HG03469 (cell line): ENCODE results near the gene KRT73.

Experiments used
- ATAC-seq: cut with Tn5 transposase; IDR thresholded peaks from one replicate; pipeline ENCODE4 v1.9.1; 2021; ENCODE audit warnings: mild to moderate bottlenecking, moderate library complexity, moderate number of reproducible peaks; ENCODE audit not compliant: unreplicated experiment

The KRT73 gene

DNA sequence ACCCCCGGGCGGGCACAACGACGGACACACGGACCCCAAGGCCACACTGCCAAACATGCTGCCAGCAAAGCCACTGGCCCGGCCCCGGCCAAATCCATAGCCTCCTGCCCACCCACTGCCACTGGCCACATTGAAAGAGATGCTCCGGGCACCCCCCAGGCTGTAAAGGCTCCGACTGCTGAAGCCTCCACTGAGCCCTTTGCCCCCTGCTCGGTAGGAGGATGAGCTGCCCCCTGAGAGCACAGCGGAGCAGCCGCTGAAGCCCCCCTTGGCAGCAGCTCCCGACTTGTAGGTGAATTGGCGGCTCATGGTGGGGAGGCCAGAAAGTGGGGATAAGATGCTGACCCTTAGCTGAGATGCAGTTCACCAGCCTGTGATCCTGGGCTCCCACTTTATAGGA lies at the start of gene KRT73:
KRT73 (minus strand) TSS at position 344 of the 400 bp plus-strand sequence; CDS start at position 309, 35 bp downstream.
- ATAC-seq: no peak

DNA sequence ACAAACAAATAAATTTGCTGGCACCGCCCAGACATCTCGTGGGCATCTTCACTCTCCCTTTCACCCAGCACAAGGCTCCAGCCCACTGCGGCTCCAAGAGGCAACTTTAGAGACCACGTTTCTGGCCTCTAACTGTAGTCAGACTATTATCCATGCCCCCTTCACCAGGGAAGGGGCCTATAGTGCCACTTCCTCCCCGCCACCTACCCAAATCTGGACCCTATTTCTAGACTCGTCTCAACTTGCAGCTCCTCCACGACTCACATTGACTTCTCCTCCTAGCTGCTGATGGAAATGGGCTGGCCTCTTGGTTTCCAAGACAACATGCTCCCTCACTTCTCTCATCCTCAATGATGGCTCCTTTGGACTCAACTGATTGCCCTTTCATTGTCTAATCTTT lies 49.6 kb upstream of the KRT73 start:
- no peak for ATAC-seq

DNA sequence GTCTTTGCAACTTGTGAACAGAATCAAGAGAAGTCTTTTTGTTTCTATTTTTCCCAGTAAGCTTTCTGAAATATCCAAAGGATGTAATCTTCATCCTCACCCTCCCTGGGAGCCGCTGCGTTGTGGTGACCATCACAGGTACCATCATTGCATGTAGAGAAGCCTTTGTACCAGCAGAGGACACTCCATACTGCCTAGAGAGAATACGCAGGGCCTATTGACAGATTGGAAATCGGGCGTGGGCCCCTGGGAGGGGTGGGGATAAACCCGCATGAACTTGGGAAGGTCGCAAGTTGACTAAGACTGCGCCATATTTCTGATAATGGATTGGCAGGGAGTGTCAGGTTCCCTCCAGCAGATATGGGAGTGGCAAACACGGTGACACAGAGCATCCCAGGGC lies 49.1 kb upstream of the KRT73 start:
- no peak for ATAC-seq

DNA sequence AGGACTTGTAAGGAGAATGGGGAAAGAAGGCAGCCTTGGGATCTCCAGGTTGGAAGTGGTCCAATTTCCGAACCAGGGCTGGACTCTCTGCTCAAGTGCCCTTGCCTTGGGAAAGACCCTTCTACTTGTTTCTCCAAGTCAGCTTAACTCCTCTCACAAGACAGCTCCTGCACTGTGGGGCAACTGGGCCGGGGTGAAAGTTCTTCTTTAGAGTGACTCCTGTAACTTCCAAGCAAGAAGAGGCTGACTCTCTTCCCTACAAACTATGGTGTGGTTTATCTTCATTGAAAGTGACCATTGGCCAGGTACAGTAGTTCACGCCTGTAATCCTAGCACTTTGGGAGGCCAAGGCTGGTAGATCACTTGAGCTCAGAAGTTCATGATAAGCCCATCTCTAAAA lies 48.1 kb upstream of the KRT73 start:
- no peak for ATAC-seq

DNA sequence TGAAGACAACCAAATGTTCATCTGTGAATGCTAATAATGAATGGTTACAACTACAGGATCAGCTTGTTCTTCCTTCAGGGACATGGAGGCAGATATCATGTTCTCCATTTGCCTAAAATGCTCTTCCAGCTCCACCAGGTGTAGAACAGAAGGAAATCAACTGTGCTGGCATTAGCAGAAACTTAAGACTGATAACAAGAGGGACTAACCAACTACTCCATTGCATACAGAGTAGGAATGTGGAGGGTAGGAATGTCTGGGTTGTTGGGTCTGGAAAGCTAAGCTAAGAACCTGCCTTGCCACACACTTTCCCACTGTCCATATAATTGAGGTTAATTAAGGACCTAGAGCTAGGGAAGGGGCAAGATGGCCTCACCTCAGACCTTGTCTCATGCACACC lies 45.1 kb upstream of the KRT73 start:
- ATAC-seq: no peak

DNA sequence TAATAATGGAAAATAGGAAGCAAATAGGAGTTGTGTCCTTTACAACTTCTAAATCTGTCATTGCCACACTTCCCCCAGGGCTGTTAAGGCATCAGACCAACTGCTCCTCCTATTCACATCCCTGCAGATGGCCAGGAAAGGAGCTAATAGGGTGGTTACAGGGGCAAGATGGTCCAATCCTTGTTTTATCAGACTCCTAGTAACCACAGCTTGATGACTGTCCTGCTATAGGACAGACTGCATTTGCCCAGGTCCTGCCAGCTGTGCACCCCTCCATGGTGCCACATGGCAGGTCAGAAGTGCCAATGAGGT lies 44.5 kb upstream of the KRT73 start:
- no peak for ATAC-seq

DNA sequence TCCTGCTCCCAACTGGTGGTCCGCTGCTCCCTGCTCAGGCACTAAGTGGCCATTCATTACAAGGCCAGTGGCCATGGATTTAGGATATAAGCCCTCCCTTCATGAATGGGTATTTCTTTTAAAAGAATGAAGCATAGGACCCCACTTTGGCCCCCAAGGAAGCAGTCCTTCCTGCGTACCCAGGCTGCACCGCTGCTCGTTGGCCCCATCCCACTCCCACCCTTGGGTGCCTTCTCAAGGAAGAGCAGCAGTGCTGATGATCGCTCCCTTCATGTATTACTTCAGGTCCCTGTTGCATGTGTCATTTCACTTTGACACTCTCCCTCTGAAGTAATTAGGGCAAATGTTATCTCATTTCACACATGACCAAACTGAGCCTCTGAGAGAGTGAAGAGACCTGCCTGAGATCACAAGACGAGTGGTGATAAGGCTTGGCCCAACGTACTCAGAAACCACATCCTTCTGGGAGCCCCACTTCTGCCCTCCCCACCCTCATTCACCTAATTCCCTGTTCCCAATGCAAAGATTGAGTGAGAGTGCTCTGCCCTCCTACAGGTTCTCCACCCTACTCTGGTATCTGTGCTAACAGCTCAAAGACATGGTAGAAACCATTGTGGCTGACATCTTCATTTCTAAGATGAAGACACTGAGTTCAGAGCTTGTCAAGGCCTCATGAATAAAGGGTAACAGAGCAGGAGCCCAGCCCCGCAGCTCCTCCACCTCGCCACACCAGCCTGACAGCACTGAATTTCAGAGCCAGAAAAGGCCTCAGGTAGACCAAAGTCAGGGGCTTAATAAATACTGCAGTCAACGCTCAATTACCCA lies 43.9 kb upstream of the KRT73 start:
- no peak for ATAC-seq

DNA sequence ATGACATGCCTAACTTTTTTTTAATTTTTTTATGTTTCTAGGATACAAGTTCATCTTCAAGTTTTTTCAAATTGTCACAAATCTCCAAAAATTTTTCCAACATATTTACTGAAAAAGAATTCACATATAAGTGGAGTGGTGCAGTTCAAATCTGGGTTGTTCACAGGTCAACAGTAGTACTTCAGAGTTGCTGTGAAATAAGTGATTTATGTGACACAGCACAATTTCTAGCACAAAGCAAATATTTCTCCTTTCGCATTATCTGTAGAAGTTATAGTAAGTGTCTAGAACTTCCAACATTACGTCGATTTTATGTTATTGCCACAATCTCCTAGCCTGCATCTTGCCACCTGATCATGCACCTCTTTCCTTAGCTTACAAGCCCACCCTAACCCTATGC lies 43.3 kb upstream of the KRT73 start:
- no peak for ATAC-seq

DNA sequence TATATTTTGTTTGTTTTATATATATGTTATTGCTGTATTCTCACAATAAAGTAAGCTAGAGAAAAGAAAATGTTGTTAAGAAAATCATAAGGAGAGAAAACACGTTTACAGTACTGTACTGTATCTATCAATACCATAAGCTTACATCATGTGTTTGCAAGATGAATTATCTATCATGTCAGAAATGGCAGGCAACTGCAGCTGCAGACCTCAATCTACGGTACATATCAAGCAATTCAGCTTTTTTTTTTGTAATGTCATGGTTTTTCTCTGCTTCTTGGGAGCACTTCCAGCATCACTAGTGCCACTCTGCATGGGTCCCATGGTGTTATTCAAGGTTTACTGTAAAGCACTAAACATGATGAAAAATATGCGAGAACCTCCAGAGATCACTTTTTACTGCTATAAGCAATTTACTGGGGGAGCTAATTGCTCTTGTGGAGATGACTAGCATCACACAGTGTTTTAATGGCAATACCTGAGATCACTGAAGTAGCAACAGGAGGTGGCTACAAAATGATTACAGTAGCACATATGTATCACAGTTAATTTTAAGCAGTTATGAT lies 42.7 kb upstream of the KRT73 start:
- ATAC-seq: no peak

DNA sequence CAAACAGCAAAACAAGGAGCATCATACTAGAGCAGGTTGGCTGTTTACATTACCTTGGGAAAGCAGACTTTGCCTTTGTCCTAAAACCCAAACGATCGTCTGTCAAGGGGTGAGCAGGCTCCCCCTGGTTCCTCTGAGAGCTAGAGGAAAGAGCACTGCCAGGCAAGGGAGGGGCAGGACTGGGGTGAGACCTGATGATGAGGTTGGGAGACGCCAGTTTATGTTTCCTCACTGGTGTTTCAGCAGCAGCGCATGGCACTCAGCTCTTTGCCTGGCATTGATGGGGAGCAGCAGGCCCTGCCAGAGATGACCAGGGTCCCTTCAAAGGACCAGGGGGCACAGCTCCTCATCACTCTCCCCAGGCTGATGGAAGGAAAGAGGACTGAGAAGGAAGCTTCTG lies 41.6 kb upstream of the KRT73 start:
- no peak for ATAC-seq

DNA sequence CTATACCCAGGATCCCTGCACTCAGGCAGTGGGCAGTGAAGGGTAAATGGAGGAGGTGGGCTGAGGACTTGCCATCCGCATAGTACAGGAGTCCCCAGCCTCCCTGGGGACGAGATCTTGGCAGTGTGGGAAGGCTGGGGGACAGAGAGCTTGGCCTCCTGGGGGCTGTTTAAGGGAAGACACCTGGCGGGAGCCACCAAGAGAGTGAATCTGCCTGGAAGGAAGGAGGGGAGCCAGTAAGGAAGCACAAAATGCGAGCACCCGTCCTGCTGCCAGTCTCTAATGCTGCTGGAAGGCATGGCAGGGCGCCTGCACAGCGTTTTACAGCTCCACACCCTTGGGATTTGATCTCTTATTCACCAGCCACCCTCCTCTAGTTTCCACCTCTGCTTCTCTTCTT lies 41.0 kb upstream of the KRT73 start:
- ATAC-seq: no peak

DNA sequence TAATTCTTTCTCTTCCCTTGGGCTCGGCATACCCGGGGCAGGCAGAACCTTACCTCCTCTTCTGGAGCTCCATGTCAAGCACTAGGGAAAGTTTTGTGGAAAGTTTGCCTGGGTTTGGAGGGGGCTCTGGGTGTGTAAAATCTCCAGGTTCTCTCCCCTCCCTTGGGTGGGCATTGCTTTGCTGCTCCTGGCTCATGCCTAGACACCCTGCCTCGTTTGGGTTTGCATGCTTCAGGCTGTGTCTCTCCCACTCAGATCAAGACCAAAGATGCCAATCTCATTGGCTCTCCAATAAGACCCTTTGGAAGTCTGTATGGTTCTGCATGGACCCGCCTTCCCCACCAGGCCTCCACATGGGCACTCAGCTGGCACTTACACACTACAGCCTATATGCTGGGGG lies 39.8 kb upstream of the KRT73 start:
- no peak for ATAC-seq

DNA sequence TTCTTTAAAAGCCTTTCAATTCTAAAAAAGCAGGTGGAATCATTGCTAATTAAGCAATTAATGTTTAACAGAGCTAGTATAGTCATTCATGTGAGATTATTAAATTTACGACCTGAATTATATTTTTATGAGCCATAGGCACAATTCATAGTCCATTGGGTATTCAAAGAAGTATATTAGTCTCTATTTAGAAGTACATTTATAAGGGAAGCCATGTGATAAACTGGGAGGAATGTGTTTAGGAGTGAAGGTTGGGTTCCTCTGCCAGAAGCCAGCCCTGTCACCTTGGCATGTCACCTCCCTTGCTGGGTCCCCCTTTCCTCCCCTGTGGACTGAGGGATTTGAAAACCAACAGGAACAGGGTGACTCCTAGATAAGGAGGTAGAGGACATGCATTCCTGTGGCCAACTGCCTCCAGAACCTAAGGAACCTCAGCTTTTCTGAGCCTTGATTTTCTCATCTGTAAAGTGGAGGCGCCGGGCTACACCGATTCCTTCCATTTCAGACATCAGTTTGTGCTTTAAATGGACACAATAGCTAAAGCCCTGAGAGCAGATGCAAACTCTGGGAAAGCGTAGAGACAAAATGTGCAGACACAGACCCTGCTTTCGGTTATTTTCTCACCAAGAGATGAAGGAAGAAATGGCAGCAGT lies 39.0 kb upstream of the KRT73 start:
- no peak for ATAC-seq

DNA sequence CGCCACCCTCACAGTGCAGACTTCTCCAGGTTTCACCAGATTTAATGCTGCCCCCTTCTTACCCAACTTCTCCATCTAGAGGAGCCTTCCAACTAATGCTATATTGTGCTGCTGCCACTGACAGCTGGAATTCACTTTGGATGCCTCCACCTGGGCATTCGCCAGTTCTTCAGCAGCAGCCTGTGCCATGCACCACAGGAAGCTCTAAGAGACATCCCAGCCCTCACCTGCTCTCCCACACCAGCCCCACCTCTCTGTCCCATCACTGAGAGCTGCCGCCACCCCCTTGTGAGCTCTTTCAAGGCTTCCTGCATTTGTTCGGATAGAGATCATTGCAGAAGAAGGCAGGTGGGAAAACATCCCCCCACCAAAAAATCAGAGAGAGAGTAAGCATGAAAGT lies 38.3 kb upstream of the KRT73 start:
- ATAC-seq: no peak

DNA sequence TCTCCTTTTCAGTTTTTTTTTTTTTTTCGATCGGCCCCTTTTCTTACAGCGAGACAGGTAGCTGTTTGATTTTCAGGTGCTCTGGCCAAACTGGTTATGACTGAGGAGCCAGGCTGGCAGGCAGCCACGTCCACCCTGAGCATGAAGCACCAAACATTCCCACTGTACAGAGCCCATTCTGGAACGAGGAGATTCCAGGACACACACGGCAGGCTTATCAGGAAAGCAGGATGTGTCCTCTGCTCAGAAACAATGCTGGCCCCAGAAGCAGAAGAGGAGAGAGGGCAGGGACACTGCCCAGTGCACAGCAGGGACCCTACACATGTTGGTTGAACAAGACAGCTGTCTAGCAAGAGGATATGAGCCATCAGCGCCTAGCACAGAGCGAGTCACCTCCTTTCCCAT lies 37.4 kb upstream of the KRT73 start:
- no peak for ATAC-seq

DNA sequence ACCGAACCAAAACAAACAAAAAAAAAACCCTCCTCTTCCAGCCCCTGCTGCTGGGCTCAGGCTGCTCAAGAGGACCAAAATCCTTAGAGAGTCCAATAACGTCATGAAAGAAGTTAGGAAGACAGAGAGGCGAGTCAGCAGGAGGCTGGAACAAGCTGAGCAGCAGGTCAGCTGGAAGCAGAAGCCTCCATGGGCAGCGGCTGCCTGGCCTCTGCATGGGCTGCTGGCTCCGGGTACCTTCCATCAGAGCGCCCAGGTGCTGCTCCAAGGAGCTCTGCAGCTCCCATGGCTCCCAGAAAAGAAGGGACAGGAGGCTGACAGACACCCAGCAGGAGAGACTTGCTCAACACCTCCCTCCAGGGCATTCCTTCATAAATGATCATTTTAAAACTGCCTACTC lies 36.9 kb upstream of the KRT73 start:
- no peak for ATAC-seq

DNA sequence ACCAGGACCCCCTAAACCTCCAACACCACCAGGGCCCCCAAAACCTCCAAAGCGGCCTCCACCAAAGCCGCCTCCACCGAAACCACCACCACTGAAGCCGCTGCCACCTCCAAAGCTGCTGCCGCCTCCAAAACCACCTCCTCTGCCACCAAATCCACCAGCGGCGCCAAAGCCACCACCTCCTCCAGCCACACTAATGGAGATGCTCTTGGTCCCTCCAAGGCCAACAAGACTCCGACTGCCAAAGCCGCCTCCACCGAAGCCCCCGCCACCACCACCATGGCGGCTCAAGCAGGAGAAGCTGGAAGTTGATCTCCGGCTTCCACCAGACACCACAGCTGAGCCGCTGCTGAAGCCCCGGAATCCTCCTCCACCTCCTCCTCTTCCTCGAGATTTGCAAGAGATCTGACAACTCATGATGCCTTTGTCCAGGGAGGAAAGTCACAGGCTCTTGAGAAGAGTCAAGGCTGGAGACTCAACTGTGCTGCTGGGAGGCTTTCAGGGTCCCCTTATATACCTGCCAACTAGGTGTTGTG lies 33.4 kb upstream of the KRT73 start, which contains the start of gene KRT2:
KRT2 (minus strand) TSS at position 486 of the 536 bp plus-strand sequence; CDS start at position 417, 69 bp downstream.
- ATAC-seq: no peak

DNA sequence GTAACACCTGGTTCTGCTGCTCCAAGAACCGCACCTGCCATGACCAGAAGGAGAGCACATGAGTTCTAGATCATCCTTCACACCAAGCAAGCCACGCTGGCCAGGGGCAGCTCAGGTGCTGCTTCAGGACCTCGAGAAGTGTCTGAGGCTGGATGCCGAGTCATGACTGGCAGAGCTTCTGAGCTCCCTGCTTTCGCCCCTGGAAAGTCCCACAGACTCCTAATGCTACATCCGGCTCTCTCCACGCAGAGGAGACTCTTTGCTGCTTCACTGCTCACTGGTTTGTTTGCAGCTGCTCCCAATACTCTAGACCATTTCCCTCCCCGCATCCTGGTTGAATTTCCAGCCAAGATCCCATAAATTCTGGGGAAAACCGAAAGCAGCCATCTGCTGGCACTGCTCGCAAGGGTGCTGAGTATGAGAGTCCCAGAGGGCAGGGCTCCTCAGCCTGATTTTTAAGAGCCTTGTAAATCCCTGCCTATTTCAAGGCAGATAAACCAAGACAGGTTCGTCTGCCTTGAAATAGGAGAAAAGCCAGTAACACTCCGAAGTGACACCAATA lies 32.2 kb upstream of the KRT73 start:
- ATAC-seq: no peak

DNA sequence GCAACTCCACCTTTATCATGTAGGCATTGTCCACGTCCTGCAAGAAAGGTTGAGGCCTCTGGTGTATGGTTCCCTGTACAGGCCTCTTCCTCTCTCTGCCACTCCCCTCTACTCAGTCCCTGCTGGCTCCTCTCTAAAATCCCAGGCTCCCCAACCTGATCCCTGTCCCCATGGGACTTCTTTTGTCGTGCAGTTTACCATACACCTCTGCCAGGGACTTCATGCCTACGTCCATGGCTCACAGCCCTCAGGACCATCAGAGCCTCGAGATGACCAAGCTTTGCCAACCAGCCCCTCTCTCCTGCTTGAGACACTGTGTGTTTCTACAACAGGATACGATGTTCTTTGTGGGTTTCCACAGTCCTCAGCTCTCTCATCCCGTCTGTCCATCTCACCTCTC lies 30.7 kb upstream of the KRT73 start:
- no peak for ATAC-seq

DNA sequence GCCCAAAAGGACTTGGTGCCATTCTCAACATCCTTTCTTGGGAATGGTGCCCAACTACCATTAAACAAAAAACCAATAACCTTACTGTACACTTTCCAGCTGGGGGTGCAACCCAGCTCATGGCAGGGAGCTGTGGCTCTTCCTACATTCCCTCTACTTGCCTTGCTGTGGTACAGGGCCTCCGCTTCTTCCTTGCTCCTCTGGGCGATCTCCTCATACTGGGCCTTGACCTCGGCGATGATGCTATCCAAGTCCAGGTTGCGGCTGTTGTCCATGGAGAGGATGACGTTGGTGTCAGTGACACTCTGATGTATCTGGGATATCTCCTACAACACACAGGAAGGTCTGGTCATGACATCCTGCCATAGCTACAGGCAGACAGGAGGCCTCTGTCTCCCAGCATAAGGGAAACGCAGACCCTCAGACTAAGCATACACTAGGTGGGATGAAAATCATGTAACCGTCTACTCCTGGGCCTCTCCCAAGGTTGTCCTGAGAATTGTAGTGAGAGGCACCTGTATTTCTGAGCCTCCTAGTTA lies 29.7 kb upstream of the KRT73 start:
- ATAC-seq: no peak

DNA sequence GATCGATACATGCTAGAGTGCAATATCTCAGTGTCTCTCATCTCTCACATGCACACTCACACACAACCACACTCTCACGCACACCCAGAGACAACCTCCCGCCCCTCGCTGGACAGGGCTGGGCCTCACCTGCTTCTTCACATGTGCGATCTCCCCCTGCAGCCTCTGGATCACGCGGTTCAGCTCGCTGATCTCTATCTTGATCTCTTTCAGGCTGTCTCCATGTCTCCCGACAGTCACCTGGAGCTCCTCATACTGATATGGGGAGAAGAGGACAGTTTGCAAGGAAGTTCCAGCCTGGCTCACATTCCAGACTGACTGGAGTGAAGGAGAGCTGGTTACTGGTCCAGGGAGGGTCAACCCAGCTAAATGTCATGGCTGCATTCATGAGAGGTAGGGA lies 29.2 kb upstream of the KRT73 start:
- no peak for ATAC-seq
